Mesothelial cell of epicardium (in vitro differentiated cells): ENCODE measurements around the gene MTCP1. TPM values are rescaled to one million over a fixed set of nuclear protein-coding genes. Genes with fewer than 3 reads are reported as not detected.

Experiments
- DNase-seq, 2 experiments: peaks; one replicate each; pipeline ENCODE4 v3.0.0; 2021; ENCODE audit warnings: low spot score in 2 of 2; ENCODE audit not compliant: unreplicated experiment in 2 of 2
- H3K27ac Mint-ChIP-seq: 2 replicates; pipeline ENCODE4 v1.8.0; 2021; ENCODE audit warnings: mixed read lengths
- H3K27me3 Mint-ChIP-seq: 2 replicates; pipeline ENCODE4 v1.8.0; 2021; ENCODE audit warnings: low read depth, mixed read lengths
- H3K36me3 Mint-ChIP-seq: 2 replicates; pipeline ENCODE4 v1.8.0; 2021; ENCODE audit warnings: mixed read lengths
- H3K4me1 Mint-ChIP-seq: 2 replicates; pipeline ENCODE4 v1.8.0; 2021; ENCODE audit warnings: mixed read lengths
- H3K4me3 Mint-ChIP-seq: 2 replicates; pipeline ENCODE4 v1.8.0; 2021; ENCODE audit warnings: mild to moderate bottlenecking, moderate library complexity, mixed read lengths
- H3K9me3 Mint-ChIP-seq: 2 replicates; pipeline ENCODE4 v1.8.0; 2021; ENCODE audit warnings: mixed read lengths
- total RNA-seq: library from RNA; stranded (reverse); gene quantifications from 3 replicates; pipeline ENCODE4 v1.2.1, GENCODE V29; 2021
- TF ChIP-seq, protein P1 (sequence below): fragments of 200-600 bp; sonication (generic); IDR thresholded peaks from one replicate; pipeline ENCODE4 v1.5.0; 2021; ENCODE audit warnings: antibody characterized with exemption; ENCODE audit not compliant: unreplicated experiment

MTCP1 gene
- total RNA-seq, 1 donor from 2014 or later = 13.0 TPM

GRCh38 chrX:155070663-155070974, 317 bp downstream of the MTCP1 start:
- H3K27me3 Mint-ChIP-seq = no peaks in the 10 kb centered on the region
- peak overlapping the region; percentile 73 for H3K27ac Mint-ChIP-seq
- H3K9me3 Mint-ChIP-seq = peaks cover 22% of the 10 kb centered on the region
- TF ChIP-seq, protein P1, sequence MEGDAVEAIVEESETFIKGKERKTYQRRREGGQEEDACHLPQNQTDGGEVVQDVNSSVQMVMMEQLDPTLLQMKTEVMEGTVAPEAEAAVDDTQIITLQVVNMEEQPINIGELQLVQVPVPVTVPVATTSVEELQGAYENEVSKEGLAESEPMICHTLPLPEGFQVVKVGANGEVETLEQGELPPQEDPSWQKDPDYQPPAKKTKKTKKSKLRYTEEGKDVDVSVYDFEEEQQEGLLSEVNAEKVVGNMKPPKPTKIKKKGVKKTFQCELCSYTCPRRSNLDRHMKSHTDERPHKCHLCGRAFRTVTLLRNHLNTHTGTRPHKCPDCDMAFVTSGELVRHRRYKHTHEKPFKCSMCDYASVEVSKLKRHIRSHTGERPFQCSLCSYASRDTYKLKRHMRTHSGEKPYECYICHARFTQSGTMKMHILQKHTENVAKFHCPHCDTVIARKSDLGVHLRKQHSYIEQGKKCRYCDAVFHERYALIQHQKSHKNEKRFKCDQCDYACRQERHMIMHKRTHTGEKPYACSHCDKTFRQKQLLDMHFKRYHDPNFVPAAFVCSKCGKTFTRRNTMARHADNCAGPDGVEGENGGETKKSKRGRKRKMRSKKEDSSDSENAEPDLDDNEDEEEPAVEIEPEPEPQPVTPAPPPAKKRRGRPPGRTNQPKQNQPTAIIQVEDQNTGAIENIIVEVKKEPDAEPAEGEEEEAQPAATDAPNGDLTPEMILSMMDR = no peak
- peaks cover 18% of the 10 kb centered on the region for H3K4me1 Mint-ChIP-seq
- peaks cover 11% of the 10 kb centered on the region for H3K36me3 Mint-ChIP-seq
- DNase-seq = no peak
- peak overlapping the region; percentile 76 for H3K4me3 Mint-ChIP-seq

- H3K27ac Mint-ChIP-seq = peak overlapping the region; percentile 65
- peaks cover 8% of the 10 kb centered on the region for H3K36me3 Mint-ChIP-seq
- H3K9me3 Mint-ChIP-seq = peaks cover 17% of the 10 kb centered on the region
- peak overlapping the region; percentile 76 for H3K4me3 Mint-ChIP-seq
- DNase-seq = no peak
- peaks cover 18% of the 10 kb centered on the region for H3K4me1 Mint-ChIP-seq
- TF ChIP-seq, protein P1 = no peak
- H3K27me3 Mint-ChIP-seq = no peaks in the 10 kb centered on the region
Observed at GRCh38 chrX:155070038-155070437, 898 bp downstream of the MTCP1 start.

- TF ChIP-seq, protein P1 = no peak
- H3K4me3 Mint-ChIP-seq = peak overlapping the region; percentile 76
- H3K27ac Mint-ChIP-seq = no peak overlapping the region
- no peak for DNase-seq
- H3K27me3 Mint-ChIP-seq = no peaks in the 10 kb centered on the region
- H3K9me3 Mint-ChIP-seq = peaks cover 15% of the 10 kb centered on the region
- H3K4me1 Mint-ChIP-seq = peaks cover 18% of the 10 kb centered on the region
- H3K36me3 Mint-ChIP-seq = peaks cover 8% of the 10 kb centered on the region
Observed at GRCh38 chrX:155069414-155069813, 1.5 kb downstream of the MTCP1 start.

GRCh38 chrX:155068165-155068564, 2.8 kb downstream of the MTCP1 start:
- DNase-seq = no peak
- Mint-ChIP-seq H3K4me1 (peaks cover 17% of the 10 kb centered on the region), H3K36me3 (peaks cover 3% of the 10 kb centered on the region), H3K27me3 (no peaks in the 10 kb centered on the region), H3K27ac (no peak overlapping the region), H3K4me3 (no peak overlapping the region), H3K9me3 (peaks cover 5% of the 10 kb centered on the region)
- TF ChIP-seq, protein P1 = no peak

DNA sequence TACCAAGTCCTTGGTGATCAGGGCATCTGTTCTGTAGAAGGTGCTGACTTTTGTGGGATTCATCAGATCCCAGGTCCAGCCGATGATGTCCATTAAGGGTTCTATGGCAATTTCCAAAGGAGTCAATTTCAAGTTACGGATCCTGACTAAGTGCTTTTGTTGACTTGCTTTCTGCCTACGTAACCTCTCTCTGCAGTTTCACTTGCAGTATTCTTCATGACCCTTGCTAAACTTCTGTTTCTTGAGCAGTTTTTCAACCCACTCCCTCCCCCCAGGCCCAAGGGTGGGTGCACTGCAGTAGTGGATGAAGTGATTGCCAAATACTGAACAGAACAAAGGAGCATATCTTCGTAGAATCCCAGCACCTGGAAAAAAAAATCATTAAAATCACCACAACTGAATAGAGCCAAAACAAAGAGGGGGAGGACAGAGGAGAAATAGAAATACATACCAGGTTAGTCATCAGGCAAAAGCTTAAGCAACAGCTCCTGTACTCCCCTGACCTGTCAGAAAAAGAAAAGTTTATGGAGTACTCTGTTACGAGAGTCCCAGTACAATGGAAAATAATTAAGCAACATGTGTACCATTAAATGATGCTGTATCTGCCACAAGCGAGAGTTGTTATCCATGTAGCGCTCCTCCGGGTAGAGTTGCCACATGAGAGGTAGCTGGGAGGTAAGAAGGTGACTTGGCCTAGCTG, 5.8 kb downstream of the MTCP1 start:
- peaks cover 4% of the 10 kb centered on the region for H3K36me3 Mint-ChIP-seq
- H3K27ac Mint-ChIP-seq = peak overlapping the region; percentile 35
- peaks cover 7% of the 10 kb centered on the region for H3K4me1 Mint-ChIP-seq
- TF ChIP-seq, protein P1 = no peak
- H3K27me3 Mint-ChIP-seq = no peaks in the 10 kb centered on the region
- no peak for DNase-seq
- peaks cover 4% of the 10 kb centered on the region for H3K9me3 Mint-ChIP-seq
- H3K4me3 Mint-ChIP-seq = no peak overlapping the region
